SJSA1 (cell line): ENCODE data around the gene PPP1R16B. TPM values are rescaled to one million over a fixed set of nuclear protein-coding genes. Genes with fewer than 3 reads are reported as not detected.
"Not testable (repeated sequence)": the region's sequence is repeated elsewhere in the genome, so short reads cannot be mapped to it uniquely, and the experiment has no call there.

ENCODE experiments used
- DNase-seq, 2 experiments: peaks; one replicate each; pipeline ENCODE4 v3.0.0-alpha.2; 2015 to 2020; ENCODE audit warnings: low spot score in 2 of 2, low read depth in 1 of 2
- H3K27ac ChIP-seq: fragments of 250-450 bp; sonication (Bioruptor Pico); 2 replicates; pipeline ENCODE4 v1.5.1; 2020; ENCODE audit warnings: mild to moderate bottlenecking, moderate library complexity
- H3K27me3 ChIP-seq: fragments of 250-450 bp; sonication (Bioruptor Pico); replicated peaks from 2 replicates; pipeline ENCODE4 v1.5.1; 2020; ENCODE audit warnings: mild to moderate bottlenecking, moderate library complexity
- H3K36me3 ChIP-seq: fragments of 250-450 bp; sonication (Bioruptor Pico); 2 replicates; pipeline ENCODE4 v1.5.1; 2020; ENCODE audit warnings: mild to moderate bottlenecking
- H3K4me1 ChIP-seq: fragments of 250-450 bp; sonication (Bioruptor Pico); replicated peaks from 2 replicates; pipeline ENCODE4 v1.6.1; 2021; ENCODE audit warnings: mild to moderate bottlenecking
- H3K4me3 ChIP-seq: fragments of 250-450 bp; sonication (Bioruptor Pico); 2 replicates; pipeline ENCODE4 v1.5.1; 2020; ENCODE audit warnings: mild to moderate bottlenecking
- H3K9me3 ChIP-seq: fragments of 250-450 bp; sonication (Bioruptor Pico); replicated peaks from 2 replicates; pipeline ENCODE4 v1.5.1; 2020; ENCODE audit warnings: mild to moderate bottlenecking
- total RNA-seq: library from RNA; depleted of rRNA; stranded (reverse); fragments of >200 nt; shearing (Covaris generic); gene quantifications from 2 replicates; pipeline ENCODE4 v1.2.3, GENCODE V29; 2014

The PPP1R16B gene
- total RNA-seq, 1 experiment from 2014 or later = 0.03 TPM

DNA sequence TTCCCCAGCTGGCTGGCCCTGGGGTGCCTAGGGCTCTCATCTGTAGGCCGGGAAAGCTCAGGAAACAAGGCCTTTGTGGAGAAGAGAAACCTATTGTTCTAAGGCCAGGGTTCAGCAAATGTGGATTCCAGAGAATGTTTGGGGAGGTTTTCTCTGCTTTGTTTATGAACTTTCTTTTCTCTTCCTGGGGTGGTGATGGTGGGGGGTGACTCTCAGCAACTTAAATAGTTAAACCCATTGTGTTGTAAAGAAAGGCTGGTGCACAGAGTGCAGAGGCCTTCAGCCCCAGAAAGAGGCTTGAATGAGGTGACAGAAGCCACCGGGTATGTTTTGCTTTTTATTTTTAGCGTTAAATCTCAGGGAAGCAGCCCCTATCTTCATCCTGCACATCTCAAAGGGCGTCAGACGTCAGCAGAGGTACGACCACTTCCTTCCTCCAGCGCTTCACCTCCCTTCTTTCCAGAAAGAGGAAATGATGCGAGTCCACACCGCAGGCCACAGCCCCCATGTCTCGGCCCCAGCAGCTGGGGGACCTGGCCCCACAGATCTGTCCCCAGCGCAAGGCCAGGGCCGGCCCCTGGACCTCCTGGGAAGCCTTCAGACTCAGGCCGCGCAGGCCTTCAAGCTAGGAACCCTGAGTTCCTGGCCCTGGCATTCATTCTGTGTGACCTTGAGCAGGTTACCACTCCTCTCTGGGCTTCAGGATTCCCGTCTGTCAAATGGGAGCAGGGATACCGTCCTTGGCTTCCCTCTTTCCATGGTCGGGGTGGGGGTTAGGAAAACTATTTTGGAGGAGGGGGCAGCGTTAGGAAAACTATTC lies 605 bp upstream of the PPP1R16B start:
- Histone ChIP-seq H3K9me3 (no peaks in the 10 kb centered on the region; the same call in 1 of the 2 replicates), H3K4me3 (no peak overlapping the region), H3K36me3 (no peaks in the 10 kb centered on the region), H3K4me1 (peaks cover 16% of the 10 kb centered on the region), H3K27ac (no peak overlapping the region), H3K27me3 (peaks cover 44% of the 10 kb centered on the region)
- DNase-seq = no peak

DNA sequence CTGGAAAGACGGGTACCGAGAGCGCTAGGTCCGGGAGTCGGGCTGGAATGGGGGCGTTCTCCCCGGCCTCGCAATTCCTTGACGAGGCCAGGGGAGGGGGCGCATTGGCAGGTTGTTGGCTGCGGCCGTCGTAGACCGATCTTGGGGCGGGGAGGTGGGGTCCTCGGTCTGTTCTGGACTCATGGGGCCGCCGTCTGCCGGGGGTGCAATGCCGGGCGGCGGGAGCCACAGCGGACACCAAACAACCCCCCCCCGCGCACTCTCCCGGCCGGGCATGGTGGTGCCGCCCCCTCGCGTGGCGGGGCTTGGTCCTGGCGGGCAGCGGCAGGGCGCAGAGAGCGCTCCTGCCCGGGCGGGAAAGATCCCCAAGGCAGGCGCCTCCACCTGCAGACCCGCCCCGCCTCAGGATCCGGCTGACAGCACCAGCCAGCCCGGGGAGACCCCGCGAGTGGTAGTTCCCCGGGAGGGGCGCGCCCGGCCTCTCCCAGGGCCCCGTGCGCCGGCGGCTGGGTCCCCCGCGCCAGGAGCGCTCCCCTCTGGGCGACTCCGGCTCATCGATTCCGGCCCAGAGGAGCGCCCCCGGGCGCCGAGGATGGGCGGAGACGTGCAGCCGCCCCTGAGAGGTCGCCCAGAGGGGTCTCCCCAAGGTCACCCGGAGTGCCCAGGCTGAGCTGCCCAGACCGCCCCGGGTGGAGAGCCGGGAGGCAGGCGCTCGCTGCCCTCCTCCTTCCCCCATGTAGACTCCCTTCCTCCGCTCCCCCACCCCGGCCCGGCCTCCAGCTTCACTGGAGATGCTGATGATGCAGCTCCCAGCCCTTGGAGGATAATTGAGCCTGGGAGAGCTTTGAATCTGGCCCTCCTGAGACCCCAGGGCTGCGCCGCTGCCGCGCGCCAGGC lies 709 bp downstream of the PPP1R16B start:
- no peak for DNase-seq
- no peaks in the 10 kb centered on the region; the same call in 1 of the 2 replicates for H3K9me3 ChIP-seq
- no peaks in the 10 kb centered on the region for H3K36me3 ChIP-seq
- H3K27me3 ChIP-seq = peaks cover 56% of the 10 kb centered on the region
- no peak overlapping the region for H3K27ac ChIP-seq
- no peak overlapping the region for H3K4me3 ChIP-seq
- peaks cover 16% of the 10 kb centered on the region for H3K4me1 ChIP-seq

DNA sequence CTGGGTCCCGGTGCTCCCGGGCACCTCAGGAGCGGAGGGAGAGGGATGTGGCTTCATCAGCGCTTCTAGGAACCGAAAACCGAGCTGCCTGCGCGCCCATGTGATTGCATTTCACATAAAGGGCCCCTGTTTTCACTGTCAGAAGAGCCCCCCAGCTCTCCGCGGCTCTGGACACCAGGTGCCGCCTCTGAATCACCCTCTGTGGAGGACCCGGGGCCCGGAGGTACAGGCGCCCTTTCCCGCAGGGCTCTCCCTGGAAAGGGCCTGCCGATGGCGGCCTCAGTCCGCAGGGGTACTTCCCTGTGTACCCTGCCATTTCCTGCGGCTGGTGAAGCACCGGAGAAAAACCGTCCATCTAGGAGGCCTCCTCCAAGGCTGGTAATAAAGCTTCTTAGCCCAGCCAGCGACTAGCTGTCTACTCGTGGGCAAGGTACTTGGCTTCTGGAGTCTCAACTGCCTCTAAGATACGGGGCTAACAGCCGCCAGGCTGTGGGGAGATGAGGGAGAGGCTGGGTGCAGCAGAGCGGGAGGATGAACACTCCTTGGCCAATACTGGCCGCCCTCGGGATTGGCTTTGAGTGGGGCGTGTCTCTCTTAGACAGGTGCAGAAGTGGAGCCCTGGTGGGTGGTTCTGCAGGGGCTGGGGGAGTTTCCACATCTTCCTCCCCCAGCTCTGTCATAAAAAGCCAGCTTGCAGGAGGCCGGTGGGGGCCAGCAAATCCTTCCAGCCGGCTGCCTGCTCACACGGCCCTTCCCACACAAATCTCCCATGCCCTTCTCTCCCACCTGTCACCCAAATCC lies 1.6 kb downstream of the PPP1R16B start:
- Histone ChIP-seq H3K4me3 (no peak overlapping the region), H3K9me3 (no peaks in the 10 kb centered on the region; the same call in 1 of the 2 replicates), H3K27ac (no peak overlapping the region), H3K27me3 (peaks cover 63% of the 10 kb centered on the region), H3K4me1 (peaks cover 16% of the 10 kb centered on the region), H3K36me3 (no peaks in the 10 kb centered on the region)
- no peak for DNase-seq

DNA sequence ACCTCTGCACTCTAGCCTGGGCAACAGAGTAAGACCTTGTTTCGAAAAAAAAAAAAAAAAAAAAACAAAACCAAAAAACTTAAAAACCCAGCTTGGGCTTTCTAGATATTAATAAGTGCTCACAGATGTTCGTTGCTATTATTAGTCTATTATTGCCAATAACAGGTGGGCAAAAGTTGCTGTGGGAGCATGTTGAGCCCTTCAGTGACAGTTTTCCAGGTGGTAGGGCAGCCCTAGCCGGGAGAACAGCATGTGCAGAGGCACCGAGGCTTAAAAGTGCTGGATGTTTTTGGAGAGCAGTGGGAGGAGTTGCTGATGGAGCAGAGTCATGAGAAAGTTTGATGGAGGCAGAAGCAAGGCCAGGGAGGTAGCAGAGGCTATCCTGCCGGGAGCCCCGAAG lies 4.4 kb downstream of the PPP1R16B start:
- H3K4me1 ChIP-seq = peaks cover 16% of the 10 kb centered on the region
- no peaks in the 10 kb centered on the region; the same call in 1 of the 2 replicates for H3K9me3 ChIP-seq
- no peak overlapping the region for H3K4me3 ChIP-seq
- H3K27ac ChIP-seq = no peak overlapping the region
- peaks cover 64% of the 10 kb centered on the region for H3K27me3 ChIP-seq
- no peak for DNase-seq
- H3K36me3 ChIP-seq = no peaks in the 10 kb centered on the region

DNA sequence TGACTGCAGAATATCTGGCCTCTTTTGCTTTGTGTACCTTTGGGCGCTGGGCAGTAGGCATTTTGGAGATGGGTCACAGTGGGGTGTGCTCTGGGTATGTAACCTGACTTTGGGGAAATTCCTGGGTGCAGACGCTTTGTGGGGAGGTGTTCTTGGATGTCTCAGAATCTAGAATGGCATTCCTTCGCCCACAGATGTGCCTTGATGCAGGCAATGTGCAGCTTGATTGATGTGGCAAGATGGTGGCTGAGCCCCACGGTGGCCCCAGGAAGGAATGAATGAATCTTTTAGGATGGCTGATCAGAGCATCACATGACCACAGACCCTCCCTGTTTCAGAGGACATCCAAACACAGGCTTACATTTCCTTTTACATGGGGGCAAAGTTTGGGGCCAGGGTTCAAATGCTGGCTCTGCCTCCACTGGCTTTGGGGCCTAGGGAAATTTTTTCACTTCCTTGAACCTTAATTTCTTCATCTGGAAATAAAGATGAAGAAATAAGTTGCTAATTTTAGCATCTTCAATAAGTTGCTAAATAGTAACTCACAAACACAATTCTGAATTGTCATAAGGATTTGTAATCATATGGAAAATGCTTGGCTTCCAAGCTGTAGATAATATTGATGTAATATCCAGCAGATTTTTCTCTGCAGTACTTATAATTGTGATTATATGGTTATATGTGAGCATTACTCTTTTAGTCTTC lies 5.6 kb downstream of the PPP1R16B start:
- H3K9me3 ChIP-seq = no peaks in the 10 kb centered on the region; the same call in 1 of the 2 replicates
- H3K36me3 ChIP-seq = no peaks in the 10 kb centered on the region
- no peak overlapping the region for H3K4me3 ChIP-seq
- peaks cover 5% of the 10 kb centered on the region for H3K4me1 ChIP-seq
- no peak overlapping the region for H3K27ac ChIP-seq
- peaks cover 53% of the 10 kb centered on the region for H3K27me3 ChIP-seq
- DNase-seq = no peak

DNA sequence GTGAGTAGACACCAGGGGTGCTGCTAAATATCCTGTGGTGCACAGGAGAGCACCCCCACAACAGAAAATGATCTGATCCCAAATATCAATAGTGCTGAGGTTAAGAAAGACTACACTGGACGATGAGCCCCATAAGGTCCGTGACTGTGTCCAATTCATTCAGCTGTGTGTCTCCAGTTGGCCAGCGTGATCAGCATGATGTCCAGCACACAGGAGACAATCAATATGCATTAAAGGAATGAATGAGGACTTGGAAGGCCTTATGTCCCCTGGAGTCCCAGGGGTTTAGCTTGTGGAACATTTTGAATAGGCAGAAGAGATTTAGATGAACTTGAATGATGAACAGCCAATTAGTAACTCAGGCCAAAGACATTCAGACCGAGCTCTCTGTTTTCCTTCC lies 6.3 kb downstream of the PPP1R16B start:
- DNase-seq = no peak
- Histone ChIP-seq H3K4me1 (no peaks in the 10 kb centered on the region), H3K4me3 (no peak overlapping the region), H3K27ac (no peak overlapping the region), H3K27me3 (peaks cover 51% of the 10 kb centered on the region), H3K36me3 (no peaks in the 10 kb centered on the region), H3K9me3 (no peaks in the 10 kb centered on the region)

DNA sequence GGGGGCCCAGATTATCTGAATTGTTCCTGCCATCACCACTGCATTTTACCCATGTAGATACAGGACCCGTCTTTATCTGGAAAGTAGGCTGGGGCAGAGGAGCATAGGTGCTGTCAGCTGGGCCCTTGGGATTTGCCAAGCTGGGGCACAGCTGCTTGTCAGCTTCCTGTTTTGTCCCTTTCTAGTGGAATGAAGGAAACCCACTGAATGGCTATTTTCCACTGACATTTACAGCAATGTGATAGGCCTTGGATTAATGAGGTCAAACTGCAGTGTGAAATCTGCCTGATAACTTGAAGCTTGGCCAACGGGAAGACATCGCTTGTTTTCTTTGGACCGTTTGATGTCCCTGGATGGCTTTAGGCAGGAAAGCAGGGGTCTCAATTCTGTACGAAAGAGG lies 6.7 kb downstream of the PPP1R16B start:
- Histone ChIP-seq H3K27me3 (peaks cover 49% of the 10 kb centered on the region), H3K9me3 (no peaks in the 10 kb centered on the region), H3K36me3 (no peaks in the 10 kb centered on the region), H3K4me1 (no peaks in the 10 kb centered on the region), H3K4me3 (no peak overlapping the region), H3K27ac (no peak overlapping the region)
- DNase-seq = no peak

DNA sequence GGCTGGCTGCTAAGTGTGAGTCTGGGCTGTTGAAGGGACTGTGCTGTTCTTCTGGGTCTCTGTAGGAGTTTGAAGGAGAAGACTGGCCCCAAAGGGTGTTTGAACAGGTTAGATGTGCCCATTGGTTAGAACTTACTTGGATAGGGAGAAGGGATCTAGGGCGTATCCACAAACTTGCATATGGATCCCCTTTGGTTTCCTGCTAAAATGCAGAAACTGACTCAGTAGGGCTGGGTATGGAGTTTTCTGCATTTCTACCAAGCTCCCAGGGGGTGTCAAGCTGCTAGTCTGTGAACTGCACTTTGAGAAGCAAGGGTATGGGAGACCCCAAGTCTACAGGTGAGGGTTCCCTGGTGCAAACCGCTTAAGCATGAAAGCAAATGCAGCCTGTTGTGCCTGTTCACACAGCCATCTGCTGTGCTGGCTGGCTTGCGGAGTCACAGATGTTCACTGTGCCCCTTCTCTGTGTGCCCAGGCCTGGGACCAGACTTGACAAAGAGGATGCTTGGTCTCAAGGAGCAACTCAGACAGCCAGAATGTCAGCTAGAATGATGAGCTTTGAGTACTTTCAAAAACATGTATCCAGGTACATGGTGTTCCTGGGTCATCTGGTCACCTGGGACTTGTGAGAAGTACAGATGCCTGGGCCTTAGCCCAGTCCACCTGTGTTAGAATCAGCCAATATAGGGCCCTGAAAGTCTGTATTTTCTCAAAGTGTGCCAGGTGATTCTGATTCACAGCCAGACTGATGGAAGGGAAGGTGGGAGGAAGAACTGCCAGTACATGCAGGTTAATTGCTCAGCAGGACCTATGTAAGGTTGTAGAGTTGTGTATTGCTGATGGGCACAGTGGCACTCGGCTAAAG lies 7.4 kb downstream of the PPP1R16B start:
- Histone ChIP-seq H3K4me3 (no peak overlapping the region), H3K27me3 (peaks cover 41% of the 10 kb centered on the region), H3K4me1 (no peaks in the 10 kb centered on the region), H3K36me3 (no peaks in the 10 kb centered on the region), H3K9me3 (no peaks in the 10 kb centered on the region), H3K27ac (no peak overlapping the region)
- no peak for DNase-seq

DNA sequence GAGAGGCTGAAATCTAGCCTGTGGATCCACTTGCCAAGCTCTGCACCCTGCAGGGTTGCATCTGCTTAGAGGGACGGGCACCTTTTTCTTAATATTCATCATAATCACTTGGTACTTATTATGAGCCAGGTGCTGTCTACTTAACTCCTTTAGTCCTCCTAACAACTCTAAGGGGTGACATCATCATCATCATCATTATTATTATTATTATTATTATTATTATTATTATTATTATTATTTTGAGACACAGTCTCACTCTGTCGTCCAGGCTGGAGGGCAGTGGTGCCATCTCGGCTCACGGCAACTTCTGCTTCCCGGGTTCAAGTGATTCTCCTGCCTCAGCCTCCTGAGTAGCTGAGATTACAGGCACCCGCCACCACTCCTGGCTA lies 8.1 kb downstream of the PPP1R16B start:
- not testable (repeated sequence) for H3K27ac ChIP-seq, H3K36me3 ChIP-seq, H3K9me3 ChIP-seq, DNase-seq, H3K4me3 ChIP-seq, H3K4me1 ChIP-seq
- peaks cover 37% of the 10 kb centered on the region for H3K27me3 ChIP-seq

DNA sequence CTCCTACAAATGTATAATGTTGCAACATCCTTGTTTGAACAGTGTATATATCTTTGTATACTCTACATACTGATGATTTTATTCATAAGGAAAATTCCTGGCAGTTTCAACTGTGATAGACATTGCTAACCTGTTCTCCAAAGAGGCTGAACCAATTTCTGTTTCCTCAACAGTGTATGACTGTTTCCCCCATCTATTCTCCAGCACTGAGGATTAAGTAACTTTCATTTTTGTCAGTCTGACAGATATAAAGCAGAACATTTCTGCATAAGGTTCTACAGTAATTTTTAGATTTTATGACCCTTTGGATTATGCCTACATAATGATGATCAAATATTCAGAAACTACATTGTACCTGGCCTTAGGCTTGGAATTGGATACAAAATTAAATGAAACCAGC lies 9.9 kb downstream of the PPP1R16B start:
- Histone ChIP-seq H3K9me3 (no peaks in the 10 kb centered on the region), H3K27me3 (peaks cover 36% of the 10 kb centered on the region), H3K4me3 (no peak overlapping the region), H3K36me3 (no peaks in the 10 kb centered on the region), H3K4me1 (no peaks in the 10 kb centered on the region), H3K27ac (no peak overlapping the region)
- DNase-seq = no peak

DNA sequence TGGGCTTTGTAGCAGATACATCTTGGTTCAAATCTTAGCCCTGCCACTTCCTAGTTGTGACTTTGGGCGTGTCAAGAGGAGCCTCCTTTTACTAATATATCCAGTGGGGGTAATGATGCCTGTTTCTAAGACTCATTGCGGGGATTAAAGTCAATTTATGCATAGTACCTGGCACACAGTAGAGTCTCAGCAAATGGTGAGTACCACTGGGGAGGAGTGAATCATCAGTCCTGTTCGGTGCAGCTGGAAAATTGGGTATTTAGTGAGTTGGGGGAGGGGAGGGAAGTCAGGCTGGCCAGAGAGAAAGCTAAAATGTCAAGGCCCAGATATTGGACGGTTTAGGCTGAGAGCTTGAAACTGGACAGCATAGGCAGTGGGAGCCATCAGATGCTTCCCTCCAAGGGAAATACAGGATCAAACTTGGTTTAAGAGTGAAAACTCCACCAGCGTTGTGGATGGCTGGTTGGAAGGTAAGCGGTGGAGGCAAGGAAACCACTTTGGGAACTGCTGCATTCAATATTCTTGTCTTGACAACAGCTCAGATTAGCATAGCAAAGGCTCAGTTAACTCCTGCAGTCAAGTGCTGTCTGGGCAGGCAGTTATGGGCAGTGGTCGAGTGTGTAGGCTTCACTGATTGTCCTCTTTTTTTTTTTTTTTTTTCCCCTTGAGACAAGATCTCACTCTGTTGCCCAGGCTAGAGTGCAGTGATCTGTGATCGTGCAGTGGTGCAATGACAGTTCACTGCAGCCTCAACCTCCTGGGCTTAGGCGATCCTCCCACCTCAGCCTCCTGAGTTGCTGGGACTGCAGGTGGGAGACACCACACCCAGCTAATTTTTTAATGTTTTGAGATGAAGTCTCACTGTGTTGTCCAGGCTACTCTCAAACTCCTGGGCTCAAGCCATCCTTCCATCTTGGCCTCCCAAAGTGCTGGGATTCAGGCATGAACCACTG lies 12.9 kb downstream of the PPP1R16B start:
- no peak for DNase-seq
- peaks cover 22% of the 10 kb centered on the region for H3K27me3 ChIP-seq
- no peaks in the 10 kb centered on the region for H3K9me3 ChIP-seq
- no peaks in the 10 kb centered on the region for H3K36me3 ChIP-seq
- no peaks in the 10 kb centered on the region for H3K4me1 ChIP-seq
- H3K4me3 ChIP-seq = no peak overlapping the region
- H3K27ac ChIP-seq = no peak overlapping the region

- no peak for DNase-seq
- Histone ChIP-seq H3K4me3 (no peak overlapping the region), H3K27me3 (peaks cover 21% of the 10 kb centered on the region), H3K36me3 (no peaks in the 10 kb centered on the region), H3K9me3 (no peaks in the 10 kb centered on the region), H3K4me1 (no peaks in the 10 kb centered on the region), H3K27ac (no peak overlapping the region)
Measured at GRCh38 chr20:38825571-38825900, 20.0 kb downstream of the PPP1R16B start.
